ENCODE results near the gene FLAD1. TPM values are rescaled to one million over a fixed set of nuclear protein-coding genes. Genes with fewer than 3 reads are reported as not detected.

Gene FLAD1
- total RNA-seq, 1 experiment from 2014 or later = 72.8 TPM

DNA sequence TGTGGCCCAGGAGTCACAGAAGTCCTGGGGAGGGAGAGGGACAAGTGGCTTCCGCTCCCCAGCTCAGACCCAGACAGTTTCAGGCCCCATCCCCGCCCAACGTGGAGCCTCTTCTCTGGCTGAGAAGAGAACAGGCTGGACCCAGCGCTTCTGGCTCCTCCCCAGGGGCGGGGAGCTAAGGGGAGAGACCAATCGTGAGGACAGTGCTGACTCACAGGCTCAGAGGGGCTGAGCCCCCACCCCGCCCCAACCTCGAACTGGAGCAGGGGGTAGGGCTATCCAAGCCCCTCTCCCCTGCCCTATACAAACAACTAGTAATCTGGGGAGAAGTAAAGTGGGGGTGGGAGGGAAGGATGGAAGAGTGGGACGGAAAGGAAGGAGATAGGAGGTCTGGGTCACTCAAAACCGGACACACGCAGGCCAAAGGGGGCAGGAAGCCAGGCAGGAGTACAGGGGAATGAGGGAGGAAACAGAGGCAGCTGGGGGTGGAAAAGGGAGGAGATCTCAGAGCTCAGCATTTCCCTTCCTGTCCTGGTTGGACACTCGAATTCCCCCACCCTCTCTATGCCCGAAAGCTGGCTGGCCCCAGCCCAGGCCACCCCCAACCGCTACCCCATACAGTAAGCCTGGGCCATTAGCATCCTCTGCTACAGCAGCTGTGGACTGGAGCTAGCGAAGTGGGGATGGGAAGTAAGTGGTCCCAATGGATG lies 12.4 kb upstream of the FLAD1 start, which contains the start of gene SHC1:
TSS of gene SHC1 (minus strand) at position 117 of the 710 bp plus-strand sequence. CDS start 221 bp downstream, outside the sequence.
- in situ Hi-C loops (cut with HindIII; ENCODE audit: low pct_unique_long_range_greater_than_20kb, low sequenced_read_pairs) = no loop called here
- BruUV-seq (replicated peaks) = no TSS peak
- POLR2A ChIA-PET = interaction anchor here (0.6 to 1.1 kb wide), 6 partner anchors 10 to 115 kb away, joined by 3 to 15 read pairs (median 4); partner anchors contain the start of genes LENEP, PMVK and PYGO2

DNA sequence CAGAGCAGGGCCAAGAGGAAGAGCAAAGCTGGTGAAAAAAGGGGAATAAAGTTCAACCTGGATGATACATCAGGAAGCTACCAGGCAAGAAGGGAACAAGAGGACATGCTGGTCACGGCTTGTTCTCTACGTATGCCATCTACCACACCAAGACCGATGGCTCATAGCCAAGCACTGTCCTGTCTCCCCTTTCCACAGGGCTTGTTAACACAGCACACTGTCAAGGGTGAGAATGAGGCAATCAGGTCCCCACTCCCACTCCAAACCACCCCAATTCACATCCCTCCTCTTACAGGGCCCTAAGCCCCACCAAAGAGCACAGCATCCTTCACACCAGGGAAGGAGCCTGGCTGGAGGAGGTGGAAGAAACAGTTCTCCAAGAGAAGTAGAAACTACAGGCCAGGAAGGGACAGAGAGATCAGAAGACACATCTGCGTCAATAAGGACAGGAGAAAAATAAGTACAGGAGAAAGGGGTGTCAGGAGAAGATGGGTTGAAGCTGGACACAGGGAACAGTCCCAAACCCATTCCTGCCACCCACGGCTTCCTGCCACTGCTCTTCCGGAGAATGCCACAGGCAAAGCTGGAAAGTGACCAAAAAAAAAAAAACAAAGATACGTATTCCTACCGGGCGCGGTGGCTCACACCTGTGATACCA lies 11.7 kb upstream of the FLAD1 start:
- in situ Hi-C loops (cut with HindIII; ENCODE audit: low pct_unique_long_range_greater_than_20kb, low sequenced_read_pairs) = no loop called here
- no peak for DNase-seq (ENCODE audit: low read depth, low spot score)

More for the DNA sequence above, 12.4 kb upstream of the FLAD1 start, which contains the start of gene SHC1:
- peak; percentile 75 for ATAC-seq
- TF ChIP-seq POLR2AphosphoS5 (IDR thresholded peaks at IDR 0.05; ENCODE audit: low read depth, low read length) = peak; percentile 82
- TF ChIP-seq, protein P1, sequence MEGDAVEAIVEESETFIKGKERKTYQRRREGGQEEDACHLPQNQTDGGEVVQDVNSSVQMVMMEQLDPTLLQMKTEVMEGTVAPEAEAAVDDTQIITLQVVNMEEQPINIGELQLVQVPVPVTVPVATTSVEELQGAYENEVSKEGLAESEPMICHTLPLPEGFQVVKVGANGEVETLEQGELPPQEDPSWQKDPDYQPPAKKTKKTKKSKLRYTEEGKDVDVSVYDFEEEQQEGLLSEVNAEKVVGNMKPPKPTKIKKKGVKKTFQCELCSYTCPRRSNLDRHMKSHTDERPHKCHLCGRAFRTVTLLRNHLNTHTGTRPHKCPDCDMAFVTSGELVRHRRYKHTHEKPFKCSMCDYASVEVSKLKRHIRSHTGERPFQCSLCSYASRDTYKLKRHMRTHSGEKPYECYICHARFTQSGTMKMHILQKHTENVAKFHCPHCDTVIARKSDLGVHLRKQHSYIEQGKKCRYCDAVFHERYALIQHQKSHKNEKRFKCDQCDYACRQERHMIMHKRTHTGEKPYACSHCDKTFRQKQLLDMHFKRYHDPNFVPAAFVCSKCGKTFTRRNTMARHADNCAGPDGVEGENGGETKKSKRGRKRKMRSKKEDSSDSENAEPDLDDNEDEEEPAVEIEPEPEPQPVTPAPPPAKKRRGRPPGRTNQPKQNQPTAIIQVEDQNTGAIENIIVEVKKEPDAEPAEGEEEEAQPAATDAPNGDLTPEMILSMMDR (IDR thresholded peaks at IDR 0.05) = no peak
- TF ChIP-seq SIN3A (IDR thresholded peaks at IDR 0.05; ENCODE audit: borderline replicate concordance, insufficient read depth, low read depth, low read length) = no peak
- intact Hi-C loops (cut with micrococcal nuclease; ENCODE audit: unreplicated experiment) = no loop called here
- CTCF ChIA-PET = interaction anchor here (0.6 to 0.9 kb wide), 4 partner anchors 9 to 114 kb away, joined by 3 to 4 read pairs (median 3); partner anchors contain the start of gene PYGO2
- Histone ChIP-seq H3K9me3 (ENCODE audit: control insufficient read depth, insufficient read depth, low read depth, low read length) (no peaks in the 10 kb centered on the region), H3K4me3 (ENCODE audit: low read depth in 2 of 2, low read length in 2 of 2) (peak within 1 kb of the TSS; percentile 77 to 88), H3K4me1 (ENCODE audit: control insufficient read depth, insufficient read depth, low read length) (peaks cover 43% of the 10 kb centered on the region), H3K27ac (ENCODE audit: low read length) (peak within 1 kb of the TSS; percentile 98), H3K36me3 (ENCODE audit: control insufficient read depth, insufficient read depth, low read length) (peaks cover 4% of the 10 kb centered on the region), H3K27me3 (ENCODE audit: control insufficient read depth, insufficient read depth, low read length) (no peaks in the 10 kb centered on the region)
- no peak for DNase-seq (ENCODE audit: low read depth, low spot score)

More for the DNA sequence above, 11.7 kb upstream of the FLAD1 start:
- intact Hi-C loops (cut with micrococcal nuclease; ENCODE audit: unreplicated experiment) = no loop called here
- ChIA-PET CTCF (interaction anchor here (0.6 to 0.7 kb wide), 2 partner anchors 24 to 31 kb away, joined by 3 read pairs; partner anchors contain the start of gene ZBTB7B), POLR2A (interaction anchor here (1.1 kb wide), 1 partner anchor 44 kb away, joined by 3 read pairs; no protein-coding TSS in a partner anchor)
- H3K9me3 ChIP-seq (ENCODE audit: control insufficient read depth, insufficient read depth, low read depth, low read length) = no peaks in the 10 kb centered on the region
- ATAC-seq = no peak
- TF ChIP-seq POLR2AphosphoS5 (IDR thresholded peaks at IDR 0.05; ENCODE audit: low read depth, low read length) = no peak
- TF ChIP-seq REST (IDR thresholded peaks at IDR 0.05; ENCODE audit: insufficient read depth in 1 of 2, low read depth in 2 of 2, low read length in 1 of 2) = no peak
- TF ChIP-seq, protein P1 (IDR thresholded peaks at IDR 0.05) = no peak
- TF ChIP-seq TCF7L2 (IDR thresholded peaks at IDR 0.05; ENCODE audit: low read depth, low read length) = no peak
- TF ChIP-seq SIN3A (IDR thresholded peaks at IDR 0.05; ENCODE audit: borderline replicate concordance, insufficient read depth, low read depth, low read length) = no peak
- peak overlapping the region; percentile 98 for H3K27ac ChIP-seq (ENCODE audit: low read length)
- H3K27me3 ChIP-seq (ENCODE audit: control insufficient read depth, insufficient read depth, low read length) = no peaks in the 10 kb centered on the region
- H3K36me3 ChIP-seq (ENCODE audit: control insufficient read depth, insufficient read depth, low read length) = peaks cover 4% of the 10 kb centered on the region
- no TSS peak for BruUV-seq (replicated peaks)
- peak overlapping the region; percentile 77 to 88 for H3K4me3 ChIP-seq (ENCODE audit: low read depth in 2 of 2, low read length in 2 of 2)
- H3K4me1 ChIP-seq (ENCODE audit: control insufficient read depth, insufficient read depth, low read length) = peaks cover 47% of the 10 kb centered on the region

All from Panc1 (cell line).